Measurements from ENCODE around the gene RASA3. TPM values are rescaled to one million over a fixed set of nuclear protein-coding genes. Genes with fewer than 3 reads are reported as not detected.

Gene RASA3
- total RNA-seq, 1 experiment from 2014 or later, result 9.1 TPM

GRCh38 chr13:114004420-114005205, 127.8 kb downstream of the RASA3 start:
- Histone ChIP-seq H3F3A (ENCODE audit: low read length, unreplicated experiment) (no peaks in the 10 kb centered on the region), H3K4me2 (ENCODE audit: low read length) (no peak overlapping the region), H2AFZ (ENCODE audit: low read length) (no peak overlapping the region), H3K36me3 (ENCODE audit: low read depth, low read length) (no peaks in the 10 kb centered on the region), H3K4me3 (ENCODE audit: low read length) (no peak overlapping the region), H3K27ac (ENCODE audit: low read length) (no peak overlapping the region), H3K79me2 (ENCODE audit: low read length) (no peaks in the 10 kb centered on the region), H3K27me3 (ENCODE audit: low read length) (no peaks in the 10 kb centered on the region), H4K20me1 (ENCODE audit: low read length) (no peaks in the 10 kb centered on the region), H3K4me1 (ENCODE audit: insufficient read depth, low read length) (no peaks in the 10 kb centered on the region), H3K9ac (ENCODE audit: low read length) (no peak overlapping the region), H3K9me3 (ENCODE audit: low read length) (no peaks in the 10 kb centered on the region), H3K9me2 (replicated peaks; ENCODE audit: low read length) (no peaks in the 10 kb centered on the region)
- TF ChIP-seq EZH2phosphoT487 (IDR thresholded peaks at IDR 0.05; ENCODE audit: borderline replicate concordance, low read length) (no peak), EZH2 (IDR thresholded peaks at IDR 0.05; ENCODE audit: low read length, unreplicated experiment) (no peak), CTCF (conservative IDR thresholded peaks at IDR 0.05; ENCODE audit: low read depth, low read length) (no peak)
- ChIA-PET POLR2A (ENCODE audit: unreplicated experiment) (no interaction called here), CTCF (no interaction called here)
- intact Hi-C loops (cut with micrococcal nuclease), result no loop called here
- no peak for ATAC-seq
- DNase-seq, result no peak
- BruUV-seq (replicated peaks), result no TSS peak

- Histone ChIP-seq H3K36me3 (ENCODE audit: low read depth, low read length) (no peaks in the 10 kb centered on the region), H3K27me3 (ENCODE audit: low read length) (no peaks in the 10 kb centered on the region), H3K79me2 (ENCODE audit: low read length) (no peaks in the 10 kb centered on the region), H3K4me3 (ENCODE audit: low read length) (no peak overlapping the region), H2AFZ (ENCODE audit: low read length) (no peak overlapping the region), H3K4me1 (ENCODE audit: insufficient read depth, low read length) (peaks cover 3% of the 10 kb centered on the region; the same call in 1 of the 2 replicates), H3K4me2 (ENCODE audit: low read length) (no peak overlapping the region), H3K9me2 (replicated peaks; ENCODE audit: low read length) (no peaks in the 10 kb centered on the region), H4K20me1 (ENCODE audit: low read length) (no peaks in the 10 kb centered on the region), H3K27ac (ENCODE audit: low read length) (no peak overlapping the region), H3K9ac (ENCODE audit: low read length) (no peak overlapping the region), H3F3A (ENCODE audit: low read length, unreplicated experiment) (no peaks in the 10 kb centered on the region), H3K9me3 (ENCODE audit: low read length) (no peaks in the 10 kb centered on the region)
- ChIA-PET POLR2A (ENCODE audit: unreplicated experiment) (no interaction called here), CTCF (no interaction called here)
- no peak for ATAC-seq
- BruUV-seq (replicated peaks), result no TSS peak
- DNase-seq, result no peak
- no peak for TF ChIP-seq EZH2 (IDR thresholded peaks at IDR 0.05; ENCODE audit: low read length, unreplicated experiment)
- TF ChIP-seq EZH2phosphoT487 (IDR thresholded peaks at IDR 0.05; ENCODE audit: borderline replicate concordance, low read length), result no peak
- TF ChIP-seq CTCF (conservative IDR thresholded peaks at IDR 0.05; ENCODE audit: low read depth, low read length), result no peak
- intact Hi-C loops (cut with micrococcal nuclease), result no loop called here
Measured at GRCh38 chr13:114002771-114003321, 129.6 kb downstream of the RASA3 start.

GRCh38 chr13:114002009-114002544, 130.3 kb downstream of the RASA3 start:
- BruUV-seq (replicated peaks), result no TSS peak
- TF ChIP-seq EZH2 (IDR thresholded peaks at IDR 0.05; ENCODE audit: low read length, unreplicated experiment) (no peak), CTCF (conservative IDR thresholded peaks at IDR 0.05; ENCODE audit: low read depth, low read length) (no peak), EZH2phosphoT487 (IDR thresholded peaks at IDR 0.05; ENCODE audit: borderline replicate concordance, low read length) (no peak)
- no peaks in the 10 kb centered on the region for H3F3A ChIP-seq (ENCODE audit: low read length, unreplicated experiment)
- CTCF ChIA-PET, result no interaction called here
- H3K9me3 ChIP-seq (ENCODE audit: low read length), result no peaks in the 10 kb centered on the region
- ATAC-seq (no peak), DNase-seq (no peak)
- POLR2A ChIA-PET (ENCODE audit: unreplicated experiment), result no interaction called here
- no peaks in the 10 kb centered on the region for H3K9me2 ChIP-seq (replicated peaks; ENCODE audit: low read length)
- H4K20me1 ChIP-seq (ENCODE audit: low read length), result no peaks in the 10 kb centered on the region
- no peak overlapping the region for H3K9ac ChIP-seq (ENCODE audit: low read length)
- no peak overlapping the region for H3K27ac ChIP-seq (ENCODE audit: low read length)
- no peak overlapping the region for H3K4me3 ChIP-seq (ENCODE audit: low read length)
- peaks cover 11% of the 10 kb centered on the region for H3K4me1 ChIP-seq (ENCODE audit: insufficient read depth, low read length)
- no peak overlapping the region for H2AFZ ChIP-seq (ENCODE audit: low read length)
- no peaks in the 10 kb centered on the region for H3K79me2 ChIP-seq (ENCODE audit: low read length)
- H3K27me3 ChIP-seq (ENCODE audit: low read length), result no peaks in the 10 kb centered on the region
- no peak overlapping the region for H3K4me2 ChIP-seq (ENCODE audit: low read length)
- intact Hi-C loops (cut with micrococcal nuclease), result no loop called here
- no peaks in the 10 kb centered on the region for H3K36me3 ChIP-seq (ENCODE audit: low read depth, low read length)
